ENCODE data around the gene CNTN5. TPM values are rescaled to one million over a fixed set of nuclear protein-coding genes. Genes with fewer than 3 reads are reported as not detected.

The CNTN5 gene
- total RNA-seq, 4 donors from 2014 or later: 0.51 to 2.3 (median 0.58) TPM; not detected in 1

GRCh38 chr11:100315946-100316345 lies 1295.2 kb downstream of the CNTN5 start:
- no peak overlapping the region for H3K27ac ChIP-seq
- H3K27me3 ChIP-seq: no peaks in the 10 kb centered on the region
- DNase-seq: no peak
- no peaks in the 10 kb centered on the region for H3K9me3 ChIP-seq
- H3K4me1 ChIP-seq: no peaks in the 10 kb centered on the region
- no peak for TF ChIP-seq POLR2A (IDR thresholded peaks at IDR 0.05)
- no peak for TF ChIP-seq CTCF (IDR thresholded peaks at IDR 0.05)
- no peaks in the 10 kb centered on the region for H3K36me3 ChIP-seq
- no peak overlapping the region for H3K4me3 ChIP-seq
- intact Hi-C loops (cut with DNase I; ENCODE audit: low total_unique reads): no loop called here

- Histone ChIP-seq H3K4me3 (no peak overlapping the region), H3K27ac (no peak overlapping the region), H3K9me3 (no peaks in the 10 kb centered on the region), H3K4me1 (no peaks in the 10 kb centered on the region), H3K36me3 (no peaks in the 10 kb centered on the region), H3K27me3 (no peaks in the 10 kb centered on the region)
- no peak for DNase-seq
- intact Hi-C loops (cut with DNase I; ENCODE audit: low total_unique reads): no loop called here
- TF ChIP-seq POLR2A (IDR thresholded peaks at IDR 0.05): no peak
- no peak for TF ChIP-seq CTCF (IDR thresholded peaks at IDR 0.05)
Observed at GRCh38 chr11:100316952-100317351, 1296.2 kb downstream of the CNTN5 start.

- no peak for DNase-seq
- H3K9me3 ChIP-seq: no peaks in the 10 kb centered on the region
- no peaks in the 10 kb centered on the region for H3K36me3 ChIP-seq
- TF ChIP-seq CTCF (IDR thresholded peaks at IDR 0.05): no peak
- TF ChIP-seq POLR2A (IDR thresholded peaks at IDR 0.05): no peak
- intact Hi-C loops (cut with DNase I; ENCODE audit: low total_unique reads): no loop called here
- H3K4me1 ChIP-seq: no peaks in the 10 kb centered on the region
- H3K27ac ChIP-seq: no peak overlapping the region
- H3K27me3 ChIP-seq: no peaks in the 10 kb centered on the region
- H3K4me3 ChIP-seq: no peak overlapping the region
Observed at GRCh38 chr11:100319691-100320090, 1298.9 kb downstream of the CNTN5 start.

GRCh38 chr11:100328626-100329340 lies 1308.0 kb downstream of the CNTN5 start:
- TF ChIP-seq POLR2A (IDR thresholded peaks at IDR 0.05) (no peak), CTCF (IDR thresholded peaks at IDR 0.05) (no peak)
- no peak overlapping the region for H3K4me3 ChIP-seq
- H3K36me3 ChIP-seq: no peaks in the 10 kb centered on the region
- DNase-seq: no peak
- no peaks in the 10 kb centered on the region for H3K9me3 ChIP-seq
- intact Hi-C loops (cut with DNase I; ENCODE audit: low total_unique reads): no loop called here
- H3K4me1 ChIP-seq: no peaks in the 10 kb centered on the region
- no peak overlapping the region for H3K27ac ChIP-seq
- no peaks in the 10 kb centered on the region for H3K27me3 ChIP-seq

GRCh38 chr11:100329352-100329751 lies 1308.6 kb downstream of the CNTN5 start:
- H3K9me3 ChIP-seq: no peaks in the 10 kb centered on the region

More at GRCh38 chr11:100329352-100329751, 1308.6 kb downstream of the CNTN5 start:
- Histone ChIP-seq H3K36me3 (no peaks in the 10 kb centered on the region), H3K4me1 (no peaks in the 10 kb centered on the region), H3K27ac (no peak overlapping the region), H3K27me3 (no peaks in the 10 kb centered on the region), H3K4me3 (no peak overlapping the region)
- no peak for DNase-seq
- intact Hi-C loops (cut with DNase I; ENCODE audit: low total_unique reads): no loop called here
- TF ChIP-seq POLR2A (IDR thresholded peaks at IDR 0.05) (no peak), CTCF (IDR thresholded peaks at IDR 0.05) (no peak)

All from uterus (tissue), 4 donors.